ENCODE measurements around the gene KRTAP5-3.

KRTAP5-3 gene

GRCh38 chr11:1566381-1567051 lies 41.7 kb downstream of the KRTAP5-3 start:
- H3K27me3 ChIP-seq (ENCODE audit: insufficient read depth, low read length, poor library complexity, severe bottlenecking), result no peaks in the 10 kb centered on the region
- no peaks in the 10 kb centered on the region for H3K9me2 ChIP-seq (replicated peaks; ENCODE audit: low read depth, low read length)
- no peak overlapping the region for H2AFZ ChIP-seq (ENCODE audit: low read length)
- H4K20me1 ChIP-seq (ENCODE audit: insufficient read depth, low read length, poor library complexity, severe bottlenecking), result no peaks in the 10 kb centered on the region
- H3K4me3 ChIP-seq (ENCODE audit: low read length, poor library complexity, severe bottlenecking), result no peak overlapping the region
- H3K4me2 ChIP-seq (ENCODE audit: low read depth, low read length, poor library complexity, severe bottlenecking), result no peak overlapping the region
- no peak overlapping the region for H3K9ac ChIP-seq (ENCODE audit: low read depth, low read length, poor library complexity, severe bottlenecking)
- TF ChIP-seq EZH2phosphoT487 (IDR thresholded peaks at IDR 0.05; ENCODE audit: borderline replicate concordance), result no peak
- TF ChIP-seq CTCF (conservative IDR thresholded peaks at IDR 0.05; ENCODE audit: low read length), result peak; percentile 27
- H3F3A ChIP-seq (ENCODE audit: low read depth), result no peaks in the 10 kb centered on the region
- no peaks in the 10 kb centered on the region for H3K4me1 ChIP-seq (ENCODE audit: insufficient read depth, low read length, poor library complexity, severe bottlenecking)
- no peaks in the 10 kb centered on the region for H3K9me3 ChIP-seq (ENCODE audit: insufficient read depth, low read depth, low read length)
- no peaks in the 10 kb centered on the region for H3K79me2 ChIP-seq (ENCODE audit: insufficient read depth, low read length)
- no peaks in the 10 kb centered on the region for H3K36me3 ChIP-seq (ENCODE audit: insufficient read depth, low read length)

- no peaks in the 10 kb centered on the region for H3F3A ChIP-seq (ENCODE audit: low read depth)
Measured at GRCh38 chr11:1565904-1566247, 42.4 kb downstream of the KRTAP5-3 start.

GRCh38 chr11:1565173-1565903 lies 42.9 kb downstream of the KRTAP5-3 start:
- H3K9ac ChIP-seq (ENCODE audit: low read depth, low read length, poor library complexity, severe bottlenecking), result no peak overlapping the region
- H3K4me3 ChIP-seq (ENCODE audit: low read length, poor library complexity, severe bottlenecking), result no peak overlapping the region
- no peaks in the 10 kb centered on the region for H3F3A ChIP-seq (ENCODE audit: low read depth)
- no peaks in the 10 kb centered on the region for H3K9me2 ChIP-seq (replicated peaks; ENCODE audit: low read depth, low read length)
- no peaks in the 10 kb centered on the region for H3K36me3 ChIP-seq (ENCODE audit: insufficient read depth, low read length)
- H3K27me3 ChIP-seq (ENCODE audit: insufficient read depth, low read length, poor library complexity, severe bottlenecking), result no peaks in the 10 kb centered on the region
- no peak for TF ChIP-seq CTCF (conservative IDR thresholded peaks at IDR 0.05; ENCODE audit: low read length)
- no peak for TF ChIP-seq EZH2phosphoT487 (IDR thresholded peaks at IDR 0.05; ENCODE audit: borderline replicate concordance)
- H3K4me2 ChIP-seq (ENCODE audit: low read depth, low read length, poor library complexity, severe bottlenecking), result no peak overlapping the region
- H4K20me1 ChIP-seq (ENCODE audit: insufficient read depth, low read length, poor library complexity, severe bottlenecking), result no peaks in the 10 kb centered on the region
- H3K4me1 ChIP-seq (ENCODE audit: insufficient read depth, low read length, poor library complexity, severe bottlenecking), result no peaks in the 10 kb centered on the region
- no peak overlapping the region for H2AFZ ChIP-seq (ENCODE audit: low read length)
- no peaks in the 10 kb centered on the region for H3K79me2 ChIP-seq (ENCODE audit: insufficient read depth, low read length)
- H3K9me3 ChIP-seq (ENCODE audit: insufficient read depth, low read depth, low read length), result no peaks in the 10 kb centered on the region

More at GRCh38 chr11:1565904-1566247, 42.4 kb downstream of the KRTAP5-3 start:
- Histone ChIP-seq H3K4me1 (ENCODE audit: insufficient read depth, low read length, poor library complexity, severe bottlenecking) (no peaks in the 10 kb centered on the region), H3K4me3 (ENCODE audit: low read length, poor library complexity, severe bottlenecking) (no peak overlapping the region), H3K79me2 (ENCODE audit: insufficient read depth, low read length) (no peaks in the 10 kb centered on the region), H3K9ac (ENCODE audit: low read depth, low read length, poor library complexity, severe bottlenecking) (no peak overlapping the region), H3K36me3 (ENCODE audit: insufficient read depth, low read length) (no peaks in the 10 kb centered on the region), H2AFZ (ENCODE audit: low read length) (no peak overlapping the region), H4K20me1 (ENCODE audit: insufficient read depth, low read length, poor library complexity, severe bottlenecking) (no peaks in the 10 kb centered on the region), H3K9me2 (replicated peaks; ENCODE audit: low read depth, low read length) (no peaks in the 10 kb centered on the region), H3K4me2 (ENCODE audit: low read depth, low read length, poor library complexity, severe bottlenecking) (no peak overlapping the region), H3K27me3 (ENCODE audit: insufficient read depth, low read length, poor library complexity, severe bottlenecking) (no peaks in the 10 kb centered on the region), H3K9me3 (ENCODE audit: insufficient read depth, low read depth, low read length) (no peaks in the 10 kb centered on the region)
- TF ChIP-seq CTCF (conservative IDR thresholded peaks at IDR 0.05; ENCODE audit: low read length), result no peak
- TF ChIP-seq EZH2phosphoT487 (IDR thresholded peaks at IDR 0.05; ENCODE audit: borderline replicate concordance), result no peak

Data from Loucy (cell line).